GM18907 (cell line): ENCODE data around the gene APBB1IP.
"Not testable (repeated sequence)": the region's sequence is repeated elsewhere in the genome, so short reads cannot be mapped to it uniquely, and the experiment has no call there.

Experiments
- ATAC-seq: cut with Tn5 transposase; IDR thresholded peaks from one replicate; pipeline ENCODE4 v1.9.1; 2021; ENCODE audit warnings: mild to moderate bottlenecking, moderate library complexity; ENCODE audit not compliant: unreplicated experiment

APBB1IP gene, protein sequence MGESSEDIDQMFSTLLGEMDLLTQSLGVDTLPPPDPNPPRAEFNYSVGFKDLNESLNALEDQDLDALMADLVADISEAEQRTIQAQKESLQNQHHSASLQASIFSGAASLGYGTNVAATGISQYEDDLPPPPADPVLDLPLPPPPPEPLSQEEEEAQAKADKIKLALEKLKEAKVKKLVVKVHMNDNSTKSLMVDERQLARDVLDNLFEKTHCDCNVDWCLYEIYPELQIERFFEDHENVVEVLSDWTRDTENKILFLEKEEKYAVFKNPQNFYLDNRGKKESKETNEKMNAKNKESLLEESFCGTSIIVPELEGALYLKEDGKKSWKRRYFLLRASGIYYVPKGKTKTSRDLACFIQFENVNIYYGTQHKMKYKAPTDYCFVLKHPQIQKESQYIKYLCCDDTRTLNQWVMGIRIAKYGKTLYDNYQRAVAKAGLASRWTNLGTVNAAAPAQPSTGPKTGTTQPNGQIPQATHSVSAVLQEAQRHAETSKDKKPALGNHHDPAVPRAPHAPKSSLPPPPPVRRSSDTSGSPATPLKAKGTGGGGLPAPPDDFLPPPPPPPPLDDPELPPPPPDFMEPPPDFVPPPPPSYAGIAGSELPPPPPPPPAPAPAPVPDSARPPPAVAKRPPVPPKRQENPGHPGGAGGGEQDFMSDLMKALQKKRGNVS

DNA sequence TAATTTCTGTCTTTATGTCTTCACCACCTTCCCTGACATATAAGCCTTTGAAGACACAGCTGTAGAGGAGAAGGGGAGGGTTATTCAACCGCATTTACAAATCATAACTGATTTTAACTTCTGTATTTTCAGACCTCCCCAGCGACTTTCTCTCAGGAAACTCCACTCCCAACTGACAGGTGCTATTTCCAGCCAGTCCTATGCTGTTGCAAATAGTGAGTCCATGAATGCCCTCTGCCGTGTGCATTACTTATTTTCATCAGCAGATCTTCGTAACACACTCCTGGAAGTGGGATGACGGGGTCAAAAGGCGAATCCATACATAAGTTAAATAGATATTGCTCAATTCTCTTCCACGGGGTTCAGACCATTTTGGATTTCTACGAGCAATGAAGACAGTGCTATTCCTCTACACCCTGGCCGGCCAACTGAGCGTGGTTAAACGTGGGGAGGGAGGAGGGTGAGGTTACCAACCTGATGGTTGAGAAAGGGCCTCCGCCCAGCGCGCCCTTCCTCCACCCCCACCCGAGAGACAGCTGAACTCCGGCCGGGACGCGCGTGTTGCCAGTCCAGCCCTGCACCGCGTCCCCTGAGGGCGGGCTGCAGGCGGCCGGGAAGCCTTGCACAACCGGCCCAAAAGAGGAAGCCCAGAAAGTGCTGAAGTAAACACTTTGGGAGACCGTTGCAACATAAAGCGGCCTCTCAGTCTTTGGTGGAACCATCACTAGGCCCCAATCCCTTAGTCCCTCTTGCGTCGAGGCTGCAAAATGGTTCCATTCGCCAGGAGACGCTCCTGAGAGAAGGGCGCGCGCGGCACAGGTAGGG lies at the start of gene APBB1IP:
TSS of gene APBB1IP (plus strand) at position 705 of the 825 bp plus-strand sequence. CDS start 53,986 bp downstream, outside the sequence.
- ATAC-seq, result peak; percentile 64

DNA sequence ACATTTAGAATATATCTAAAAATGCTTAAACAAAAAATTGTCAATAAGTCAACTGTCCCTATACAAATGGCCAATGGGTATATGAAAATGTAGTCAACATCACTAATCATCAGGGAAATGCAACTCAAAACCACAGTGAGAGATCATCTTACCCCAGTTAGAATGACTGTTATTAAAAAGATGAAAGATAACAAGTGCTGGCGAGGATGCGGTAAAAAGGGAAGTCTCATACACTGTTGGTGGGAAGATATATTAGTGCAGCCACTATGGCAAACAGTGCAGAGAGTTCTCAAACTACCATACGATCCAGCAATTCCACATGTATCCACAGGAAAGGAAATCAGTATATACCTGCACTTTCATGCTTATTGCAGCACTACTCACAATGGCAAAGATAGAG lies 48.6 kb upstream of the APBB1IP start:
- ATAC-seq, result no peak

DNA sequence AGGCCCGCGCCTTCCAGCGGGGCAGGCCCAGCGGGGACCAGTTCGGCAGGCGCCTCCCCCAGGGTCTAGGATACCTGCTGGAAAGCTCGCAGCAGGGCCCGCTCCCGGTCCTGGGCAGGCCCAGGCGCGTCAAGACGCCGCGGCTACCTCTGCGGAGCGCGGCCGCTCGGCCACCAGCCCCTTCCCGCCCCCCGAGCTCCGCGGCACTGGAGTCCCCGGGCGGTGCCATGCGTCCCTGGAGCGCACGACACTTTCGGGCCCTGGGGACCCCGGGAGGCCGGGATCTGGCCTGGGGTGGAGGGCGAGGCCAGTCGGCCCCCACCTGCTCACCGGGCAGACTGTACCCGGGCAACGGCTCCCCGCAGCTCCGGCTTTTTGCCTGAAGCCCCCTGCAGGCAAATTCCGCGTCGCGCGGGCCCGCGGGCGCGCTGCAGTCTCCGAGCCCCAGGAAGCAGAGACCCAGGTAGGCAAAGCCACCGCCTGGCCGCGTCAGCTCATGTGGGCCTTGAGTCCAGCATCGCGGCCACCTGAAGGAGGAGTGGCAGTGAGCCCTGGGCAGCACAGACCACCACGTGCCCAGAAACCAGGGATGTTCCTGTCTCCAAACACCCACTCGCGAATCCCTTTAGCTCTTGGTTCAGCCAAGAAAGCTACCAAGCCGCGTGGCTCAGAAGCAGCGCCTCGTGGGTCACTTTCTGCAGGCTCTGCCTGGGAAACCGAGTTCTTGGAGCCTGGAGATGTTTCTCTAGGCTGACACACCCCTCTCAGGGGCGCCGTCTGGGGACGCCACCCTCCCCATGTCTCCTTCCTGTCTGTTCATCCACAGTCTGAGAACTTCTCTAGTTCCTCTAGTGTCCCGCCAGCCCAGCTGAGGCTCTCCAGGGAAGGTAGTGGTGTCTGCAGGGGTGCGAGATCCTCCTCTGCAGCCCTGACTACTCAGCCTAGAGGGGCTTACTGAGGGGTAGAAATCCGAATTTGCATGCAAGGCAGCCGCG lies 46.1 kb upstream of the APBB1IP start:
- no peak for ATAC-seq

DNA sequence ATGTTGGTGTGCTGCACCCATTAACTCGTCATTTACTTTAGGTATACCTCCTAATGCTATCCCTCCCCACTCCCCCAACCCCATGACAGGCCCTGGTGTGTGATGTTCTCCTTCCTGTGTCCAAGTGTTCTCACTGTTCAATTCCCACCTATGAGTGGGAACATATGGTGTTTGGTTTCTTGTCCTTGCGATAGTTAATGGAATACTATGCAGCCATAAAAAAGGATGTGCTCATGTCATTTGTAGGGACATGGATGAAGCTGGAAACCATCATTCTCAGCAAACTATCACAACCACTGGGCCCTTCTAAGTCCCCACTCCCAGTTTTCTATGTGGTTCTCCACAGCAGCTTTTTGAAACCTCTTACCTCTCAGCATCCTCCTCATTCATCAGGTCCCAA lies 39.8 kb upstream of the APBB1IP start:
- not testable (repeated sequence) for ATAC-seq

DNA sequence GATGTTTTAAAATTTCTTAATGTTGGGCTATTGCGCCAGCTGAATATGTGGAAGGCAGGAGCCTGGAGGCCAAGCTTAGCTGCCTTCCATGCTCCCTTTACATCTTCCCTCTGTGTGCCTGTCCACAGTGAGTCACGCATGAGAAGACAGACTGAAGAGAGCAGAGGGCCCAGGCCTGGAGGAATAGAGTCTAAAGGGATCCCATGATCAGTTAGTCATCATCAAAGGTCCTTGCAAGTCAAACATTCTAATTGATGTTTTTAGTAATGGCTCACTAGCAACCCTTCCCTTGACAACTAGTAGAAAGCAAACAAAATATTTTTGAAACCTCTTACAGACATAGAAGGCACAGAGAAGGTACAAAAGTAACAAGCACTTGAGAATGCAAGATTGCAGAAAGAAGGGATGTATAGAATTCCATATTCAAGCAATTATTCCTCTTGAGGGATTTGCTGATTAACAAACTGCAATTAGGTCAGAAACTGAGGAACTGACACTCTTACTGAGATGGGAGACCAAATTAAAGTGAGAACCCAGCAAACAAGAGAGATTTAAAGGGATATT lies 30.7 kb upstream of the APBB1IP start:
- no peak for ATAC-seq

DNA sequence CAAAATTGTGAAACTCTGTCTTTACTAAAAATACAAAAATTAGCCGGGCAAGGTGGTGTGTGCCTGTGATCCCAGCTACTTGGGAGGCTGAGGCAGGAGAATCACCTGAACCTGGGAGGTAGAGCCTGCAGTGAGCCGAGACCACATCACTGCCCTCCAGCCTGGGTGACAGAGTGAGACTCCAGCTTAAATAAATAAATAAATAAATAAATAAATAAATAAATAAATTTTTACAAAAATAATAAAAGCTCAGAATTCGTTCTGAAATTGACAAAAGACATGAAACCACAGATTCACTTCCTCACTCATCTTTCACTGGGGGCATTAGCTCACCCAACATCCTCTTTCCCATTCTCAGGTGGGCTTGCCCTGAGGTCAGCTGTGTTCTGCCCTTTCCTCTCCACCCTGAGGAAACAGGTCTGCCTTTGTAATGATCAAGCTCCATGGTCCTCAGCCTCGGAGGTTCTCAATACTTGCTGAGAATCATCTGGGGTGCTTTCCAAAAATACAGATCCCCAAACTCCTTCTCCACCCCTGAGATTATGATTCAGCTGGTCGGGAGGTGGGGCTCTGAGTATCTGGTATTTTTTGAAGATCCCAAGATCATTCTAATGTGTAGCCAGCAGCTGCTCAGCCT lies 29.2 kb upstream of the APBB1IP start:
- peak; percentile 71 for ATAC-seq

DNA sequence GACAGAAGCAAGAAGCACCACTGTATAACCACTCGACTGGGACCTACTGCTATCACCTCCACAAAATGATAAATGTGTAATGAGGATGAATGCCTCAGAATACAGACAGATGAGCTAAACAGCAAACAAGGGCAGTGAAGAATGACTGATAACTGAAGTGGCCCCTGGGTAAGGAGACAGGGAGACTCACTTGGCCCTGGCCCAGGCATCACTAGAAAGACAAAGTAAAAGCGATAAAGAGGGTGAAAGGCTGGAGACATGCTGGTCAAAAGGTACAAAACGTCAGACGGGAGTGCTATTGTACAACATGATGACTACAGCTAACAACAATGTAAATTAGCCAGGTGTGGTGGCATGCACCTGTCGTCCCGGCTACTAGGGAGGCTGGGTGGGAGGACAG lies 27.8 kb upstream of the APBB1IP start:
- ATAC-seq, result no peak

DNA sequence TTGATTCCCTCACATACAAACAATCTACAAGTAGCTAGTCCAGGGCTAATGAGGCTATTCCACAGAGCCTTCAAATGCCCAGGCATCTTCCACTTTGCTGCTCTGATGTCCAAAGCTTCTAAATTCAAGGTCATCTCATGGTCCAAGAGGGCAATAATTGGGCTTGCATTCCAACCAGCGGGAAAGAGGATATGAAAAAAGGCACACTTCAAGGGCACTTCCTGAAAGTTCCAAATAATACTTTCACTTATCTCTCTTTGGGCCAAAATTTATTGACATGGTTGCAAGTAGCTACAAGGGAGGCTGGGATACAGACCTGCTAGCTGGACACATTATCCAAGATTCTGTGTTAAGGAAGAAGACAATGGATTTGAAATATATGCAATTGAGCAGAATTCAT lies 25.2 kb upstream of the APBB1IP start:
- ATAC-seq, result no peak

DNA sequence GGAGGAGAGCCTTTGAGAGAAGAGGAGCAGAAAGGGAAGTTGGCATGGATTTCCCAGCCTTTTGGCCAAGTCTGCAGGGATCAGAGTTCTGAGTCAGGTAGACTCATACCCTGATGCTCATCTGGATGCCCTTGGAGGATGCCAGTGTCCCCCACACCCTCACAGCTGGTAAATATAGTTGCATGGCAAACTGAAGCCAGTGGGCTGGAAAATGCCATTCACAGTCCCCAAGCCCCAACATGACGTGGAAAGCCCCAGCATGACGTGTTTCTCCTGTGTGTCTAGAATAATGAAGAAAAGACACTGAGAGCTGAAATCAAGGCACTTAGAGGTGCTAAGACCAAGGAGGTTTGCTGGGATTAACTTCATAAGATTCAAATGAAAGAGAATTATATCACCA lies 24.8 kb upstream of the APBB1IP start:
- no peak for ATAC-seq

DNA sequence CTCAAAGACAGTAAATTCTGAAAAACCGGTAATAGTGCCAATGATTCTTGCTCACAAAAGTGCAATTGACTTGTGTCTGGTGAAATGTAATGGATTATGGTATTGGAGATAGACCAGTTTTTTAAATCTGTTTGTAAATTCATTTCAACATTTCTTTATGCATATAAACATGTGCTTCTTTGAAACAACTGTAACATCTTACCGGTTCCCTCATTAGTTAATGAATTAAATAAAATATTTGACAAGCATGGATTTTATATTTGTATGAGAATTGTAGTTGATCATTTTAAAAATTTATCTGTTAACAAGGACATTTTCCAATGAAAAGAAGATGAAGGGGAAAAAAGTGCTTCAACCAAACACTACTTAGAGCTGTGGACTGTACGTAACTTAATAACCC lies 21.0 kb upstream of the APBB1IP start:
- ATAC-seq, result no peak

DNA sequence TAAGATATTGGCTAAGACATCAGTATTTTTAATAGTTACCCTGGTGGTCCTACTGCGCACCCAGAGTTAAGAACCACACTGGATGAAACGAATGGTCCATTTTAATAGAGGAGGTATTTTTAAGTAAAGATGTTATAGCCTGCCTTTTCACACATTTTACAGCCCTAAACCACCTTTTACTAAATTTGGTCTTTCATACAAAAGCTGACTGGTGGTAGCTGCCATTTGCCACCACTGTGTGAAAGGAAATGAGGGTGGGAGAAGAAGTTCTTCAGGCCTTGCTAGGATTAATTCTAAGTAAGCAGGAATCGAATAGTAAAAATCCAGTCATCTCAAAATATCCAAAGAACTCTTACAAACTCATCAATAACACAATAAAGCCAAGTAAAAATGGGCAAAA lies 15.2 kb upstream of the APBB1IP start:
- ATAC-seq, result no peak

DNA sequence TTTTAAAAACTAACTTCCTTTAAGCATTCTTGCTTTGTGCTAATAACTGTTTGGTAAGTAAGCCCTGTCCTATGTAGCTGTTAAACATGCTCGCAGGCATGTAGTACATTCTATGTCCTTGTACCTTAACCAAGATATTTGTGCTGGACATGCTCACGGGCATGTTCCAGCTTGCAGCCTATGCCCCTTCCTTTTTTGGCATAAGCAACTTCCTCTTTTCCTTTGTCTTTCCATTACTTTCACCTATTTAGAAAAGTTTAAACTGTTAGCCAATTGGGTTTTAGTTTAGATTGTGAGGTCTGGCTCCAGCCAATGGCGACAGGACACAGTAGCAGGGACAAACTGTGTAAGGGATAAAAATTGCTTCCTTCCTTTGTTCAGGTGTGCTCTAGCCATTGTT lies 14.4 kb upstream of the APBB1IP start:
- no peak for ATAC-seq

DNA sequence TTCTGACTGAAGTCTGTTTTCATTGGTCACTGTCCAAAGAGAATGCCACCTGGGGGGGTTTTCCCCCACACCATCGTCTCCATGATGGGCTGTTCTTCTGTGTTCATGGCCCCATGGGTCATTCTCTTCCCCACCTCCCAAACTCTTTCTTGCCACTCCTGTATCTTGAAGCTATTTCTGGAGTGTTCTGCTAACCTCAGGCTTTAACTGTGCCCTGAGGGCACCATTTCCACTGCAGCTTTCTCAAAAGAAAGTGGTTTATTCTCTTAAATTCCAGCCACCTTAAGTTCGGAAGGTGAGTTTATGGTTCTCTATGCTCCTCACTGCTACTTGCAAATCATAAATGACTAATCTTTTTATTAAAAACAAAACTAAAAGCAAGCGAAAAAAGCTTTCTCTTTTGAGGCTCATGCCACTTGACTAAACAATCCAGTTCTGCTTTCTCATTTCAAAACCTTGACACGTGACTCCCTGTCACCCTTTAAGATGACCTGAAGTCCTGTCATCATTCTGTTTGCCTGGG lies 7.4 kb upstream of the APBB1IP start:
- peak; percentile 90 for ATAC-seq

DNA sequence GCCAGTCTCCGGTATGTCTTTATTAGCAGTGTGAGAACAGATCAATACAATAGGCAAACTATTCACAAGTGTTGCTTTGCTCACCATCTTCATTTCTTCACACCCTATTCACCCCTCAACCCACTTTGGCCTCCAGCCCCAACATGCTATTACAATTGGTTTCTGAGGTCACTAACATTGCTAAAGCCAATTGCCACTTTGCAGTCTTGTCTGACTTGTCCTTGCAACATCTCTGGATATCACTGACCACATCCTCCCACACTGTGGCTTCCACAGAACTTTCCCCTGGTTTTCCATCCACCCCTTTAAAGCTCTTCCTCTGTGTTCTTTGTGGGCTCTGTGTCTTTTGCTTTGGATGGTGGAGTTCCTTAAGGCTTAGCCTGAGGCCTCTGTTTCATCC lies 5.2 kb upstream of the APBB1IP start:
- ATAC-seq, result no peak

DNA sequence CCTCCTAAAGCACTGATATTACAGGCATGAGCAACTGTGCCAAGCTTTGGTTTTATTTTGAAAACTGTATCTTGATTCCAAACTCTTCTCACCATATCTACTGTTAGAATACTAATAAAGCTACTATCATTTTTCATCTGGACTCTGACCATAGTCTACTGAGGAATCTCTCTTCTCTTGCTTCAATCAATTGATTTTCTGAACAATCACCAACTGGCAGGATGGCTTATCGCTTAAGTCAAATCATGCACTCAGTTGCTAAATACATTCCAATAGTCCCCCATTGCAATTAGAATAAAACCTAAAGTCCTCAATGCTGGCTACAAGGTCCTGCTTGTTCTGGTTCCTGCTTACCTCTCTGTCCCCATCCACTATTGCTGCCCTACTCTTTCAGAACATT lies 2.3 kb upstream of the APBB1IP start:
- no peak for ATAC-seq

DNA sequence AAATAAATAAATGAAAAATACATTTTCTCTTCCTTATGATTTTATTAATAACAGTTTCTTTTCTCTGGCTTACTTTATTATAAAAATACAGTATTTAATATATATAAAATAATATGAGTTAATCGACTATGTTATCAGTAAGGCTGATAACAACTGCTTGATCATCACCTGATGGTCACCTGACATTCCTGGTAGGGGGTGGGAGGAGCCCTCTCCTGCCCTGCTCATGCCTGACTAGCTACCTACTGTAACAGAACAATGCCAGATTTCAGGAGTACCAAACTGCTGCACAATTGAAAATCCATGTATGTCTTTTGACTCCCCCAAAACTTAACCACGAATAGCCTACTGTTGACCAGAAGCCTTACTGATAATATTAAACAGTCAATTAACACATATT lies 1.3 kb upstream of the APBB1IP start:
- no peak for ATAC-seq

DNA sequence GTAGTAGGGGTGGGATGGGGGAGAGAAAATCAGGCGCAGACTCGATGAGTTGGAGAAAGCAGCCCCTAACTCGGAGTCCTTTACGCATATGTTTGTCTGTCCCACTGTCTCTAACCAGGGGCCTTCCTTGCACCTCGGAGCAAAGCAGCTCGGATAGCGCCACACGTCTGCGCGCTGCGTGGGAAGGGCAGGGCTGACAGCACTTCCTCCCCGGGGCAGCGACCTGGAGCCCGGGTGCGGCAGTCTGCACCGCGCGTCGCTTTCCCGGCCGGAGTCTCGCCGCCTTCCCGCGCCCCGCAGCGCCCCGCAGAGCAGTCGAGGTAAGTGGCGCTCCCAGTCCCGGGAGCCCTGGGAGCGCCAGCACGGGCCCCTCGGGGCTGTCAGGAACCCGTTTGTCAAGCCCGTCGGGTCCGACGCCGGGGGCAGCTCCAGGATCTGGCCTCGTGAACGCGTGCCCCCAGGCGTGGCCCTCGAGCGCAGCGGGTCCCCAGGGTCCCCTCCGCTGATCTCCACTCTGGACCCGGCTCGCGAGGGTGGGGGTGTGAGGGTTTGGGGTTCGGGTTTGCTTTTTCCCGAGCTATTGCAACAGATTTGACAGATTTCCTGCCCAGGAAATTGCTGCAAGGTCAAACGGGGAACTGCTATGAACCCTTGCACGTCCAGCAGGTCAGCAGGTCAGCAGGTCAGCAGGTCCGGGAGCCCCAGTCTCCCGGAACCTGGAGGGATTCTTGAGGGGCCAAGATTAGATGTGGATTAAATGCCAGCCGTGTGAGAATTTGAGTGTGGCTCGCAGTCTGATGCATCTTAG lies 597 bp downstream of the APBB1IP start:
- ATAC-seq, result peak; percentile 50

DNA sequence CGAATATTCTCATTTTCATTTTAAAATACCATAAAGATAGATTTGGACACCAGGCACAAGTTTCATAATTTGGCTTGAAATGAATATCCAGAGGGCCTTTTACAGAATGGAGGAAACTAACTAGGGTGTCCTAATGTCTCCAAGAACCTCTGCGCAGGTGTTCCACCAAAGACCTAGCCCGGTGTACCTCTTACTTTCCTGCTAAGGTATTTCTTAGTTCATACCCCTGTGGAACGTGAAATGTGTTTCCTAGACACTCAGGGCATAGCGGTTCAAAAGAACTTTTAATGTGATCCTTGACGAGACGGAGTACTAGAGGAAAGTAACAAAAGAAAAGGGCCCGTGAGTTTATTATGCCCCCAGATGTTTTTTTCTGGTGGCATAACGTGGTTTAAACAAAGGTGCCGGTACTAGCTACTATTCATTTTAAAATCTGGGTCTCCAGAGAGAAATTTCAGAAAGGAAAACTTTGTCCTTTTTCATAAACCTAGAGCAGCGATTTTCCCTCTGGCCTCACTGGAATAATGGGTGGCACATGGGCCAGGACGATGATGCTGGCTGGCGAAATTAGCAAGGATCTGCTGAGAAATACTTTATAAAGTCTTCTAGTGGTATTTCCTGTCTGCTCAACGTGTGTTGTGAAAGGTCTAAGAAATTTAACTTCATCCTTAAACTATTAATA lies 1.4 kb downstream of the APBB1IP start:
- ATAC-seq, result no peak
